Activated CD4-positive, alpha-beta T cell treated with anti-CD3 and anti-CD28 coated beads, Interleukin-2, amount 10 ng/mL, durations not matched to agents 7 days and 5 days (primary cell): ENCODE data around the gene TLR6. TPM values are rescaled to one million over a fixed set of nuclear protein-coding genes. Genes with fewer than 3 reads are reported as not detected.

ENCODE experiments used
- CTCF ChIA-PET: fragments of 350-600 bp; sonication (Branson Sonifier 250); formaldehyde crosslinking; loops from one replicate; lab custom pipeline; 2021; ENCODE audit warnings: antibody characterized with exemption; lab: Charles Lee
- POLR2A ChIA-PET: fragments of 350-600 bp; sonication (Branson Sonifier 250); formaldehyde crosslinking; loops from one replicate; lab custom pipeline; 2021; ENCODE audit warnings: antibody characterized with exemption; lab: Charles Lee
- DNase-seq: peaks from one replicate; pipeline ENCODE4 v3.0.0-alpha.2; 2020
- H3K27ac Mint-ChIP-seq: one replicate; pipeline ENCODE4 v1.8.0; 2021; ENCODE audit warnings: mild to moderate bottlenecking, moderate library complexity, mixed read lengths
- H3K27me3 Mint-ChIP-seq: one replicate; pipeline ENCODE4 v1.8.0; 2021; ENCODE audit warnings: mixed read lengths
- H3K36me3 Mint-ChIP-seq: one replicate; pipeline ENCODE4 v1.8.0; 2021; ENCODE audit warnings: low read depth, mixed read lengths
- H3K4me1 Mint-ChIP-seq: one replicate; pipeline ENCODE4 v1.8.0; 2021; ENCODE audit warnings: mixed read lengths
- H3K4me3 Mint-ChIP-seq: one replicate; pipeline ENCODE4 v1.8.0; 2021; ENCODE audit warnings: mild to moderate bottlenecking, moderate library complexity, mixed read lengths
- H3K9me3 Mint-ChIP-seq: one replicate; pipeline ENCODE4 v1.8.0; 2021; ENCODE audit warnings: mixed read lengths
- total RNA-seq, 2 experiments: library from RNA; stranded (reverse); gene quantifications; one replicate each; pipeline ENCODE4 v1.2.3, GENCODE V29; 2021

Gene TLR6
- total RNA-seq, 2 experiments from 2014 or later, result 3.2 to 3.5 TPM

GRCh38 chr4:38884254-38884653, 27.6 kb upstream of the TLR6 start:
- POLR2A ChIA-PET, result no interaction called here

GRCh38 chr4:38876636-38877035, 20.0 kb upstream of the TLR6 start:
- Mint-ChIP-seq H3K27me3 (peaks cover 25% of the 10 kb centered on the region), H3K4me3 (no peak overlapping the region), H3K9me3 (no peaks in the 10 kb centered on the region), H3K4me1 (no peaks in the 10 kb centered on the region), H3K27ac (no peak overlapping the region), H3K36me3 (no peaks in the 10 kb centered on the region)
- ChIA-PET POLR2A (no interaction called here), CTCF (interaction anchor here (1.4 to 1.8 kb wide), 3 partner anchors 9 to 16 kb away, joined by 3 to 4 read pairs (median 4); no protein-coding TSS in a partner anchor)
- no peak for DNase-seq

More at GRCh38 chr4:38884254-38884653, 27.6 kb upstream of the TLR6 start:
- H3K36me3 Mint-ChIP-seq, result no peaks in the 10 kb centered on the region
- no peak overlapping the region for H3K4me3 Mint-ChIP-seq
- H3K27ac Mint-ChIP-seq, result no peak overlapping the region
- no peaks in the 10 kb centered on the region for H3K9me3 Mint-ChIP-seq
- H3K27me3 Mint-ChIP-seq, result no peaks in the 10 kb centered on the region
- DNase-seq, result no peak
- CTCF ChIA-PET, result interaction anchor here (1.1 to 1.5 kb wide), 2 partner anchors 8 to 19 kb away, joined by 3 to 4 read pairs; no protein-coding TSS in a partner anchor
- peaks cover 7% of the 10 kb centered on the region for H3K4me1 Mint-ChIP-seq

- ChIA-PET POLR2A (no interaction called here), CTCF (interaction anchor here (1.1 to 1.5 kb wide), 2 partner anchors 15 to 18 kb away, joined by 3 to 5 read pairs; no protein-coding TSS in a partner anchor)
- H3K9me3 Mint-ChIP-seq, result no peaks in the 10 kb centered on the region
- H3K36me3 Mint-ChIP-seq, result no peaks in the 10 kb centered on the region
- no peak overlapping the region for H3K27ac Mint-ChIP-seq
- peaks cover 38% of the 10 kb centered on the region for H3K27me3 Mint-ChIP-seq
- no peak overlapping the region for H3K4me3 Mint-ChIP-seq
- H3K4me1 Mint-ChIP-seq, result peaks cover 14% of the 10 kb centered on the region
- DNase-seq, result no peak
These were observed 16.8 kb upstream of the TLR6 start for GRCh38 chr4:38873290-38873944.

GRCh38 chr4:38872620-38873019, 16.0 kb upstream of the TLR6 start:
- H3K27ac Mint-ChIP-seq, result no peak overlapping the region
- peaks cover 16% of the 10 kb centered on the region for H3K4me1 Mint-ChIP-seq
- no peaks in the 10 kb centered on the region for H3K9me3 Mint-ChIP-seq
- no peak overlapping the region for H3K4me3 Mint-ChIP-seq
- no peaks in the 10 kb centered on the region for H3K36me3 Mint-ChIP-seq
- DNase-seq, result no peak
- ChIA-PET POLR2A (no interaction called here), CTCF (interaction anchor here (1.5 kb wide), 1 partner anchor 17 kb away, joined by 3 read pairs; no protein-coding TSS in a partner anchor)
- H3K27me3 Mint-ChIP-seq, result peaks cover 40% of the 10 kb centered on the region

GRCh38 chr4:38871593-38871992, 15.0 kb upstream of the TLR6 start:
- peaks cover 44% of the 10 kb centered on the region for H3K27me3 Mint-ChIP-seq
- no peak for DNase-seq
- ChIA-PET CTCF (interaction anchor here (0.7 to 1.5 kb wide), 2 partner anchors 11 to 557 kb away, joined by 5 to 7 read pairs; no protein-coding TSS in a partner anchor), POLR2A (no interaction called here)
- H3K4me3 Mint-ChIP-seq, result no peak overlapping the region
- no peaks in the 10 kb centered on the region for H3K9me3 Mint-ChIP-seq
- no peak overlapping the region for H3K27ac Mint-ChIP-seq
- H3K4me1 Mint-ChIP-seq, result peaks cover 20% of the 10 kb centered on the region
- H3K36me3 Mint-ChIP-seq, result no peaks in the 10 kb centered on the region

- ChIA-PET CTCF (interaction anchor here (1.0 to 1.5 kb wide), 2 partner anchors 9 kb away, joined by 3 to 5 read pairs; no protein-coding TSS in a partner anchor), POLR2A (no interaction called here)
- H3K9me3 Mint-ChIP-seq, result no peaks in the 10 kb centered on the region
These were observed 13.6 kb upstream of the TLR6 start for GRCh38 chr4:38870098-38870808.

GRCh38 chr4:38869511-38869910, 12.9 kb upstream of the TLR6 start:
- Mint-ChIP-seq H3K27ac (no peak overlapping the region), H3K4me3 (no peak overlapping the region), H3K27me3 (peaks cover 39% of the 10 kb centered on the region), H3K9me3 (no peaks in the 10 kb centered on the region), H3K4me1 (peaks cover 27% of the 10 kb centered on the region), H3K36me3 (no peaks in the 10 kb centered on the region)
- ChIA-PET POLR2A (no interaction called here), CTCF (interaction anchor here (1.0 kb wide), 1 partner anchor 9 kb away, joined by 3 read pairs; no protein-coding TSS in a partner anchor)
- no peak for DNase-seq

More at GRCh38 chr4:38870098-38870808, 13.6 kb upstream of the TLR6 start:
- Mint-ChIP-seq H3K4me1 (peaks cover 26% of the 10 kb centered on the region), H3K36me3 (no peaks in the 10 kb centered on the region), H3K4me3 (no peak overlapping the region), H3K27me3 (peaks cover 44% of the 10 kb centered on the region), H3K27ac (no peak overlapping the region)
- DNase-seq, result no peak

GRCh38 chr4:38868059-38868960, 11.7 kb upstream of the TLR6 start:
- no peak overlapping the region for H3K27ac Mint-ChIP-seq
- H3K4me1 Mint-ChIP-seq, result peaks cover 27% of the 10 kb centered on the region
- CTCF ChIA-PET, result no interaction called here
- DNase-seq, result no peak
- peak overlapping the region; percentile 66 for H3K4me3 Mint-ChIP-seq
- H3K36me3 Mint-ChIP-seq, result no peaks in the 10 kb centered on the region
- POLR2A ChIA-PET, result no interaction called here
- H3K27me3 Mint-ChIP-seq, result peaks cover 37% of the 10 kb centered on the region
- H3K9me3 Mint-ChIP-seq, result no peaks in the 10 kb centered on the region

- H3K4me1 Mint-ChIP-seq, result peaks cover 29% of the 10 kb centered on the region
- H3K27ac Mint-ChIP-seq, result no peak within 1 kb of the TSS
- no peaks in the 10 kb centered on the region for H3K36me3 Mint-ChIP-seq
- no peak for DNase-seq
- POLR2A ChIA-PET, result no interaction called here
- no peaks in the 10 kb centered on the region for H3K9me3 Mint-ChIP-seq
- CTCF ChIA-PET, result no interaction called here
- H3K27me3 Mint-ChIP-seq, result peaks cover 37% of the 10 kb centered on the region
- H3K4me3 Mint-ChIP-seq, result peak within 1 kb of the TSS; percentile 68
These were observed 11.0 kb upstream of the TLR6 start, which contains the start of gene FAM114A1 for GRCh38 chr4:38867478-38868058. Gene FAM114A1 (plus strand): TSS chr4:38867806. CDS start chr4:38878079, 10,273 bp downstream.

GRCh38 chr4:38866973-38867477, 10.4 kb upstream of the TLR6 start:
- ChIA-PET POLR2A (no interaction called here), CTCF (interaction anchor here (1.0 kb wide), 1 partner anchor 63 kb away, joined by 4 read pairs; no protein-coding TSS in a partner anchor)
- no peak overlapping the region for H3K27ac Mint-ChIP-seq
- peak overlapping the region; percentile 68 for H3K4me3 Mint-ChIP-seq
- no peak for DNase-seq
- H3K4me1 Mint-ChIP-seq, result peaks cover 29% of the 10 kb centered on the region
- H3K36me3 Mint-ChIP-seq, result no peaks in the 10 kb centered on the region
- no peaks in the 10 kb centered on the region for H3K9me3 Mint-ChIP-seq
- peaks cover 37% of the 10 kb centered on the region for H3K27me3 Mint-ChIP-seq

GRCh38 chr4:38865445-38865844, 8.8 kb upstream of the TLR6 start:
- ChIA-PET CTCF (interaction anchor here (1.2 kb wide), 1 partner anchor 15 kb away, joined by 4 read pairs; no protein-coding TSS in a partner anchor), POLR2A (no interaction called here)
- DNase-seq, result no peak

More at GRCh38 chr4:38865445-38865844, 8.8 kb upstream of the TLR6 start:
- no peaks in the 10 kb centered on the region for H3K36me3 Mint-ChIP-seq
- H3K27ac Mint-ChIP-seq, result no peak overlapping the region
- H3K4me3 Mint-ChIP-seq, result no peak overlapping the region
- H3K4me1 Mint-ChIP-seq, result peaks cover 38% of the 10 kb centered on the region
- peaks cover 37% of the 10 kb centered on the region for H3K27me3 Mint-ChIP-seq
- H3K9me3 Mint-ChIP-seq, result no peaks in the 10 kb centered on the region
